H9 (cell line): ENCODE data around the gene IL11RA. TPM values are rescaled to one million over a fixed set of nuclear protein-coding genes. Genes with fewer than 3 reads are reported as not detected.

Experiments
- DNase-seq: peaks from one replicate; pipeline ENCODE4 v3.0.0-alpha.2; 2017
- H2AFZ ChIP-seq: one replicate; pipeline ENCODE4 v1.6.1; 2013; ENCODE audit warnings: mild to moderate bottlenecking, low read length, control low read depth, moderate library complexity
- H2AK5ac ChIP-seq: 2 replicates; pipeline ENCODE4 v1.6.1; 2013; ENCODE audit warnings: low read length, control low read depth, mixed read lengths; ENCODE audit not compliant: insufficient read length
- H2BK120ac ChIP-seq: one replicate; pipeline ENCODE4 v1.6.1; 2013; ENCODE audit warnings: low read depth, mild to moderate bottlenecking, low read length, control low read depth, inconsistent platforms; ENCODE audit not compliant: poor library complexity, severe bottlenecking
- H2BK12ac ChIP-seq: 2 replicates; pipeline ENCODE4 v1.6.1; 2013; ENCODE audit warnings: low read length, control low read depth, mixed read lengths, low read depth; ENCODE audit not compliant: insufficient read length
- H2BK15ac ChIP-seq: 2 replicates; pipeline ENCODE4 v1.6.1; 2013; ENCODE audit warnings: low read depth, low read length, control low read depth
- H2BK20ac ChIP-seq: one replicate; pipeline ENCODE4 v1.6.1; 2013; ENCODE audit warnings: low read depth, mild to moderate bottlenecking, low read length, control low read depth, inconsistent platforms; ENCODE audit not compliant: poor library complexity, severe bottlenecking
- H2BK5ac ChIP-seq: 2 replicates; pipeline ENCODE4 v1.6.1; 2013; ENCODE audit warnings: low read length, control low read depth, mixed read lengths; ENCODE audit not compliant: insufficient read length
- H3K14ac ChIP-seq: 2 replicates; pipeline ENCODE4 v1.6.1; 2013; ENCODE audit warnings: low read length, control low read depth; ENCODE audit not compliant: insufficient read depth
- H3K18ac ChIP-seq: 2 replicates; pipeline ENCODE4 v1.6.1; 2013; ENCODE audit warnings: low read depth, mild to moderate bottlenecking, mixed read lengths, low read length, control low read depth; ENCODE audit not compliant: insufficient read length
- H3K23ac ChIP-seq: 2 replicates; pipeline ENCODE4 v1.6.1; 2013; ENCODE audit warnings: low read length, control low read depth, mixed read lengths, low read depth; ENCODE audit not compliant: insufficient read length
- H3K23me2 ChIP-seq: 2 replicates; pipeline ENCODE4 v1.6.1; 2013; ENCODE audit warnings: low read depth, mild to moderate bottlenecking, mixed read lengths, low read length, control low read depth; ENCODE audit not compliant: insufficient read length, poor library complexity, severe bottlenecking
- H3K27ac ChIP-seq: 2 replicates; pipeline ENCODE4 v1.5.1; 2013; ENCODE audit warnings: low read length, control low read depth, mixed read lengths, low read depth; ENCODE audit not compliant: insufficient read length
- H3K27me3 ChIP-seq: 2 replicates; pipeline ENCODE4 v1.6.1; 2013; ENCODE audit warnings: low read length, control low read depth, inconsistent platforms; ENCODE audit not compliant: insufficient read depth
- H3K4ac ChIP-seq: 2 replicates; pipeline ENCODE4 v1.6.1; 2013; ENCODE audit warnings: low read depth, mild to moderate bottlenecking, control low read depth, inconsistent platforms, low read length, moderate library complexity
- H3K4me1 ChIP-seq: 2 replicates; pipeline ENCODE4 v1.6.1; 2013; ENCODE audit warnings: low read length, control low read depth, inconsistent platforms; ENCODE audit not compliant: insufficient read depth
- H3K4me2 ChIP-seq: 2 replicates; pipeline ENCODE4 v1.6.1; 2013; ENCODE audit warnings: low read length, control low read depth, mixed read lengths; ENCODE audit not compliant: insufficient read length, insufficient read depth
- H3K56ac ChIP-seq: 2 replicates; pipeline ENCODE4 v1.6.1; 2013; ENCODE audit warnings: low read depth, mild to moderate bottlenecking, mixed read lengths, low read length, control low read depth; ENCODE audit not compliant: insufficient read length
- H3K79me1 ChIP-seq: 2 replicates; pipeline ENCODE4 v1.6.1; 2013; ENCODE audit warnings: low read depth, mild to moderate bottlenecking, moderate library complexity, low read length, control low read depth, inconsistent platforms; ENCODE audit not compliant: insufficient read depth, poor library complexity, severe bottlenecking
- H3K79me2 ChIP-seq: 2 replicates; pipeline ENCODE4 v1.6.1; 2013; ENCODE audit warnings: low read length, control low read depth, inconsistent platforms; ENCODE audit not compliant: insufficient read depth
- H3K9ac ChIP-seq: 2 replicates; pipeline ENCODE4 v1.6.1; 2013; ENCODE audit warnings: low read length, control low read depth, mixed read lengths; ENCODE audit not compliant: insufficient read length; ENCODE audit errors: extremely low read depth
- H3K9me3 ChIP-seq: one replicate; pipeline ENCODE4 v1.6.1; 2013; ENCODE audit warnings: low read depth, low read length, inconsistent platforms; ENCODE audit not compliant: control insufficient read depth
- H3T11ph ChIP-seq: one replicate; pipeline ENCODE4 v1.6.1; 2013; ENCODE audit warnings: mild to moderate bottlenecking, low read length, control low read depth, inconsistent platforms
- H4K20me1 ChIP-seq: one replicate; pipeline ENCODE4 v1.6.1; 2013; ENCODE audit not compliant: control insufficient read depth, insufficient read length, insufficient read depth
- H4K5ac ChIP-seq: 2 replicates; pipeline ENCODE4 v1.6.1; 2013; ENCODE audit warnings: low read depth, mild to moderate bottlenecking, mixed read lengths, low read length, control low read depth; ENCODE audit not compliant: insufficient read length
- H4K8ac ChIP-seq: replicated peaks from 2 replicates; pipeline ENCODE4 v1.6.1; 2013; ENCODE audit warnings: low read length, control low read depth, mixed read lengths, low read depth; ENCODE audit not compliant: insufficient read length
- H4K91ac ChIP-seq: 2 replicates; pipeline ENCODE4 v1.6.1; 2013; ENCODE audit warnings: low read depth, mild to moderate bottlenecking, moderate library complexity, mixed read lengths, low read length, control low read depth; ENCODE audit not compliant: insufficient read length
- H3K27ac Mint-ChIP-seq, 3 experiments: 2 replicates in 2 of 3; 3 replicates in 1 of 3; pipeline ENCODE4 v1.8.0; 2020 to 2021; ENCODE audit warnings: mixed read lengths in 3 of 3, mild to moderate bottlenecking in 1 of 3, moderate library complexity in 1 of 3
- H3K27me3 Mint-ChIP-seq: 2 replicates; pipeline ENCODE4 v1.8.0; 2021; ENCODE audit warnings: low read depth, mild to moderate bottlenecking, moderate library complexity, mixed read lengths
- H3K36me3 Mint-ChIP-seq, 3 experiments: 2 replicates in 2 of 3; 3 replicates in 1 of 3; pipeline ENCODE4 v1.8.0; 2020 to 2021; ENCODE audit warnings: low read depth in 3 of 3, mixed read lengths in 3 of 3; ENCODE audit not compliant: insufficient read depth in 1 of 3
- H3K4me1 Mint-ChIP-seq, 2 experiments: 2 replicates each; pipeline ENCODE4 v1.8.0; 2020; ENCODE audit warnings: mixed read lengths in 2 of 2
- H3K4me3 Mint-ChIP-seq, 2 experiments: 2 replicates in 1 of 2; 3 replicates in 1 of 2; pipeline ENCODE4 v1.8.0; 2020 to 2021; ENCODE audit warnings: mild to moderate bottlenecking in 2 of 2, mixed read lengths in 2 of 2, moderate library complexity in 1 of 2
- H3K9me3 Mint-ChIP-seq, 2 experiments: 2 replicates in 1 of 2; 3 replicates in 1 of 2; pipeline ENCODE4 v1.8.0; 2020; ENCODE audit warnings: mild to moderate bottlenecking in 2 of 2, mixed read lengths in 2 of 2, moderate library complexity in 1 of 2
- CTCF ChIP-seq: fragments of 200-600 bp; sonication (generic); conservative IDR thresholded peaks from 3 replicates; pipeline ENCODE4 v1.8.0; 2021; ENCODE audit warnings: antibody characterized with exemption, mild to moderate bottlenecking
- WGBS: extraction: QIAGEN DNeasy Blood & Tissue Kit; methylation state at CpG from one replicate; pipeline ENCODE4 v1.1.7; 2013; ENCODE audit warnings: missing lambda C conversion rate, low lambda C conversion rate, mixed read lengths; ENCODE audit not compliant: insufficient read length; ENCODE audit errors: extremely low coverage; 5-methylcytosine and 5-hydroxymethylcytosine counted together
- total RNA-seq: library from RNA; stranded (reverse); gene quantifications from 2 replicates; pipeline ENCODE4 v1.2.1, GENCODE V29; 2021

Gene IL11RA
- total RNA-seq, 1 experiment from 2014 or later = 8.7 TPM

- Mint-ChIP-seq H3K4me3 (no peak overlapping the region), H3K9me3 (peaks cover 0 to 6% of the 10 kb centered on the region in 2 experiments; a peak in 3 of 5 replicates)
These were observed 26.8 kb upstream of the IL11RA start for GRCh38 chr9:34625186-34625486.

More at GRCh38 chr9:34625186-34625486, 26.8 kb upstream of the IL11RA start:
- H3K18ac ChIP-seq = no peak overlapping the region
- H3K27ac Mint-ChIP-seq = no peak overlapping the region
- peaks cover 13% of the 10 kb centered on the region for H3K23me2 ChIP-seq
- H2AFZ ChIP-seq = no peak overlapping the region
- no peak overlapping the region for H4K5ac ChIP-seq
- no peak overlapping the region for H2BK120ac ChIP-seq
- no peak overlapping the region for H3K27ac ChIP-seq
- no peak overlapping the region for H3K56ac ChIP-seq
- no peak overlapping the region for H2BK15ac ChIP-seq
- no peak overlapping the region for H2BK20ac ChIP-seq
- no peak overlapping the region for H3K4ac ChIP-seq
- no peak overlapping the region for H2BK12ac ChIP-seq
- peaks cover 47% of the 10 kb centered on the region for H3K27me3 ChIP-seq
- H3K9me3 ChIP-seq = no peaks in the 10 kb centered on the region
- no peak overlapping the region for H3K14ac ChIP-seq
- H3K9ac ChIP-seq = no peak overlapping the region
- H3K4me2 ChIP-seq = no peak overlapping the region
- H3K27me3 Mint-ChIP-seq = peaks cover 72% of the 10 kb centered on the region
- H3K79me2 ChIP-seq = no peaks in the 10 kb centered on the region
- no peak overlapping the region for H2BK5ac ChIP-seq
- H3K36me3 Mint-ChIP-seq = no peaks in the 10 kb centered on the region; a peak in 2 of 7 replicates
- WGBS = no CpG with 5 or more reads among the region's 3 CpGs
- no peak overlapping the region for H3K23ac ChIP-seq
- H3K4me1 ChIP-seq = no peaks in the 10 kb centered on the region
- no peak overlapping the region for H4K91ac ChIP-seq
- no peak overlapping the region for H3T11ph ChIP-seq
- H4K8ac ChIP-seq = no peak overlapping the region
- no peak overlapping the region for H2AK5ac ChIP-seq
- peaks cover 13 to 32% of the 10 kb centered on the region in 2 experiments for H3K4me1 Mint-ChIP-seq
- H4K20me1 ChIP-seq = no peaks in the 10 kb centered on the region
- H3K79me1 ChIP-seq = no peaks in the 10 kb centered on the region
- DNase-seq = no peak
- TF ChIP-seq CTCF = no peak
